ENCODE results near the gene SNAPC4. TPM values are rescaled to one million over a fixed set of nuclear protein-coding genes. Genes with fewer than 3 reads are reported as not detected.

SNAPC4 gene
- total RNA-seq, 1 experiment from 2014 or later, result 24.8 TPM

GRCh38 chr9:136424750-136425362 is 24.9 kb upstream of the SNAPC4 start:
- POLR2A ChIA-PET (ENCODE audit: low non-redundant PET), result interaction anchor here (0.7 kb wide), 1 partner anchor 20 kb away, joined by 4 read pairs; no protein-coding TSS in a partner anchor
- intact Hi-C loops (cut with micrococcal nuclease; ENCODE audit: unreplicated experiment), result no loop called here
- peaks cover 49% of the 10 kb centered on the region for H3K36me3 ChIP-seq (ENCODE audit: insufficient read depth, low read length, poor library complexity, severe bottlenecking)
- BruUV-seq (replicated peaks), result no TSS peak
- no peaks in the 10 kb centered on the region for H3K9me3 ChIP-seq (ENCODE audit: low read depth, low read length, poor library complexity, severe bottlenecking)
- H3K4me3 ChIP-seq (ENCODE audit: low read depth, low read length, poor library complexity, severe bottlenecking), result no peak overlapping the region
- no peak for DNase-seq (ENCODE audit: low spot score)
- TF ChIP-seq CTCF (conservative IDR thresholded peaks at IDR 0.05; ENCODE audit: low read depth, low read length) (no peak), EZH2 (IDR thresholded peaks at IDR 0.05; ENCODE audit: borderline replicate concordance, low read depth, low read length, poor library complexity, severe bottlenecking) (no peak)
- CTCF ChIA-PET, result interaction anchor here (0.6 kb wide), 1 partner anchor 171 kb away, joined by 4 read pairs; no protein-coding TSS in a partner anchor
- peaks cover 5% of the 10 kb centered on the region for H3K4me1 ChIP-seq (ENCODE audit: insufficient read depth, low read length, poor library complexity, severe bottlenecking)
- H3K27ac ChIP-seq (ENCODE audit: low read depth, low read length, poor library complexity, severe bottlenecking), result no peak overlapping the region
- H3K27me3 ChIP-seq (replicated peaks; ENCODE audit: insufficient read depth, low read depth, low read length, poor library complexity), result no peaks in the 10 kb centered on the region

- Histone ChIP-seq H3K4me3 (ENCODE audit: low read depth, low read length, poor library complexity, severe bottlenecking) (no peak overlapping the region), H3K9me3 (ENCODE audit: low read depth, low read length, poor library complexity, severe bottlenecking) (no peaks in the 10 kb centered on the region), H3K4me1 (ENCODE audit: insufficient read depth, low read length, poor library complexity, severe bottlenecking) (peaks cover 5% of the 10 kb centered on the region), H3K36me3 (ENCODE audit: insufficient read depth, low read length, poor library complexity, severe bottlenecking) (peaks cover 52% of the 10 kb centered on the region), H3K27ac (ENCODE audit: low read depth, low read length, poor library complexity, severe bottlenecking) (no peak overlapping the region), H3K27me3 (replicated peaks; ENCODE audit: insufficient read depth, low read depth, low read length, poor library complexity) (no peaks in the 10 kb centered on the region)
- CTCF ChIA-PET, result no interaction called here
- no peak for DNase-seq (ENCODE audit: low spot score)
- POLR2A ChIA-PET (ENCODE audit: low non-redundant PET), result no interaction called here
- BruUV-seq (replicated peaks), result no TSS peak
- TF ChIP-seq CTCF (conservative IDR thresholded peaks at IDR 0.05; ENCODE audit: low read depth, low read length), result no peak
- TF ChIP-seq EZH2 (IDR thresholded peaks at IDR 0.05; ENCODE audit: borderline replicate concordance, low read depth, low read length, poor library complexity, severe bottlenecking), result no peak
- intact Hi-C loops (cut with micrococcal nuclease; ENCODE audit: unreplicated experiment), result no loop called here
Observed at GRCh38 chr9:136423432-136424146, 23.6 kb upstream of the SNAPC4 start.

GRCh38 chr9:136422876-136423275 is 22.9 kb upstream of the SNAPC4 start:
- Histone ChIP-seq H3K9me3 (ENCODE audit: low read depth, low read length, poor library complexity, severe bottlenecking) (no peaks in the 10 kb centered on the region), H3K4me1 (ENCODE audit: insufficient read depth, low read length, poor library complexity, severe bottlenecking) (peaks cover 5% of the 10 kb centered on the region), H3K27me3 (replicated peaks; ENCODE audit: insufficient read depth, low read depth, low read length, poor library complexity) (no peaks in the 10 kb centered on the region), H3K4me3 (ENCODE audit: low read depth, low read length, poor library complexity, severe bottlenecking) (no peak overlapping the region), H3K27ac (ENCODE audit: low read depth, low read length, poor library complexity, severe bottlenecking) (no peak overlapping the region), H3K36me3 (ENCODE audit: insufficient read depth, low read length, poor library complexity, severe bottlenecking) (peaks cover 58% of the 10 kb centered on the region)
- no TSS peak for BruUV-seq (replicated peaks)
- ChIA-PET CTCF (no interaction called here), POLR2A (ENCODE audit: low non-redundant PET) (no interaction called here)
- intact Hi-C loops (cut with micrococcal nuclease; ENCODE audit: unreplicated experiment), result no loop called here
- no peak for DNase-seq (ENCODE audit: low spot score)
- TF ChIP-seq CTCF (conservative IDR thresholded peaks at IDR 0.05; ENCODE audit: low read depth, low read length) (no peak), EZH2 (IDR thresholded peaks at IDR 0.05; ENCODE audit: borderline replicate concordance, low read depth, low read length, poor library complexity, severe bottlenecking) (no peak)

Measured in A673 (cell line).